H1 (cell line): ENCODE data around the gene ARTN. TPM values are rescaled to one million over a fixed set of nuclear protein-coding genes. Genes with fewer than 3 reads are reported as not detected.
A peak's percentile ranks its signal among the peaks of the same experiment; 100 is the strongest.

Experiments used
- CTCF ChIA-PET: fragments of 300-600 bp; sonication (Branson Sonifier 250); formaldehyde crosslinking; loops from one replicate; lab custom pipeline; 2021; ENCODE audit not compliant: partially characterized antibody; lab: Charles Lee
- POLR2A ChIA-PET: fragments of 300-600 bp; sonication (Branson Sonifier 250); formaldehyde crosslinking; loops from one replicate; lab custom pipeline; 2021; ENCODE audit warnings: inconsistent platforms; ENCODE audit not compliant: partially characterized antibody; lab: Charles Lee
- DNase-seq, 2 experiments: peaks; one replicate each; pipeline versions ENCODE4 v3.0.0 to v3.0.0-alpha.2; 2010 to 2022; ENCODE audit warnings: low spot score in 2 of 2, low read depth in 1 of 2, mixed read lengths in 1 of 2
- FAIRE-seq: peaks from 2 replicates; lab custom pipeline; 2011; peaks lifted over from hg19 to GRCh38; lab: Jason Lieb, UNC
- H2AFZ ChIP-seq: 2 replicates; pipeline ENCODE4 v1.8.1; 2012; ENCODE audit warnings: low read length, inconsistent platforms
- H2AK5ac ChIP-seq: 2 replicates; pipeline ENCODE4 v1.6.1; 2013; ENCODE audit warnings: low read depth, low read length
- H2BK120ac ChIP-seq: replicated peaks from 2 replicates; pipeline ENCODE3; 2013; ENCODE audit warnings: low read depth, low read length, inconsistent platforms
- H2BK12ac ChIP-seq: 2 replicates; pipeline ENCODE4 v1.6.1; 2013; ENCODE audit warnings: low read depth, low read length
- H2BK15ac ChIP-seq: 2 replicates; pipeline ENCODE4 v1.6.1; 2013; ENCODE audit warnings: low read length
- H2BK20ac ChIP-seq: 2 replicates; pipeline ENCODE4 v1.6.1; 2013; ENCODE audit warnings: low read length
- H2BK5ac ChIP-seq: 2 replicates; pipeline ENCODE4 v1.6.1; 2013; ENCODE audit warnings: low read depth, low read length
- H3K14ac ChIP-seq: 2 replicates; pipeline ENCODE4 v1.6.1; 2013; ENCODE audit warnings: inconsistent platforms; ENCODE audit not compliant: insufficient read length
- H3K18ac ChIP-seq: 2 replicates; pipeline ENCODE4 v1.6.1; 2013; ENCODE audit warnings: low read length; ENCODE audit errors: extremely low read depth
- H3K23ac ChIP-seq: 2 replicates; pipeline ENCODE4 v1.6.1; 2013; ENCODE audit warnings: inconsistent platforms; ENCODE audit not compliant: insufficient read length
- H3K23me2 ChIP-seq: 2 replicates; pipeline ENCODE4 v1.6.1; 2013; ENCODE audit warnings: low read depth, low read length
- H3K27ac ChIP-seq: 2 replicates; pipeline ENCODE4 v1.6.1; 2011; ENCODE audit warnings: low read depth, low read length, inconsistent platforms
- H3K27me3 ChIP-seq, 4 experiments: replicated peaks in 1 of 4; 1 replicate in 1 of 4; 2 replicates in 3 of 4; pipeline versions ENCODE4 v1.6.1 to v1.8.1; 2011 to 2013; ENCODE audit warnings: low read length in 3 of 4, mild to moderate bottlenecking in 3 of 4, inconsistent platforms in 2 of 4, mixed read lengths in 2 of 4, moderate library complexity in 1 of 4; ENCODE audit not compliant: control insufficient read depth in 3 of 4, insufficient read depth in 3 of 4; ENCODE audit errors: extremely low read depth in 1 of 4
- H3K36me3 ChIP-seq, 4 experiments: 2 replicates each; pipeline versions ENCODE4 v1.6.1 to v1.8.1; 2011 to 2013; ENCODE audit warnings: mild to moderate bottlenecking in 4 of 4, low read length in 3 of 4, moderate library complexity in 2 of 4, control low read depth in 1 of 4, inconsistent platforms in 1 of 4; ENCODE audit not compliant: insufficient read depth in 4 of 4, control insufficient read depth in 2 of 4
- H3K4ac ChIP-seq: replicated peaks from 2 replicates; pipeline ENCODE3; 2013; ENCODE audit warnings: low read length, low read depth, mixed read lengths, inconsistent platforms; ENCODE audit not compliant: insufficient read length
- H3K4me1 ChIP-seq, 4 experiments: replicated peaks in 1 of 4; 1 replicate in 1 of 4; 2 replicates in 3 of 4; pipeline versions ENCODE4 v1.6.1 to v1.8.1; 2011 to 2013; ENCODE audit warnings: low read length in 3 of 4, inconsistent platforms in 2 of 4, mixed read lengths in 1 of 4; ENCODE audit not compliant: insufficient read depth in 4 of 4, control insufficient read depth in 3 of 4
- H3K4me2 ChIP-seq, 2 experiments: 2 replicates each; pipeline versions ENCODE4 v1.6.1 to v1.8.1; 2011 to 2013; ENCODE audit warnings: low read depth in 2 of 2, low read length in 2 of 2, control low read depth in 1 of 2, inconsistent platforms in 1 of 2, mild to moderate bottlenecking in 1 of 2; ENCODE audit not compliant: insufficient read depth in 1 of 2
- H3K4me3 ChIP-seq, 4 experiments: fragments of 200-600, 300-600 bp in 1 of 4; sonication (generic), shearing (Covaris generic), sonication (Bioruptor Twin) in 1 of 4; 2 replicates each; pipeline versions ENCODE4 v1.5.1 to v1.8.1; 2011 to 2016; ENCODE audit warnings: low read length in 4 of 4, low read depth in 3 of 4, control low read depth in 2 of 4, inconsistent platforms in 2 of 4, mild to moderate bottlenecking in 2 of 4, mixed read lengths in 1 of 4, moderate library complexity in 1 of 4; ENCODE audit not compliant: insufficient read depth in 2 of 4; ENCODE audit errors: extremely low read depth in 1 of 4
- H3K56ac ChIP-seq: replicated peaks from 2 replicates; pipeline ENCODE3; 2013; ENCODE audit warnings: low read depth, mild to moderate bottlenecking, mixed read lengths, low read length, inconsistent platforms; ENCODE audit not compliant: insufficient read length
- H3K79me1 ChIP-seq: 2 replicates; pipeline ENCODE4 v1.6.1; 2013; ENCODE audit warnings: low read depth, low read length, control low read depth
- H3K79me2 ChIP-seq, 2 experiments: 2 replicates each; pipeline versions ENCODE4 v1.6.1 to v1.8.1; 2012 to 2013; ENCODE audit warnings: low read length in 2 of 2, mild to moderate bottlenecking in 2 of 2, inconsistent platforms in 1 of 2; ENCODE audit not compliant: insufficient read depth in 2 of 2, control insufficient read depth in 1 of 2
- H3K9ac ChIP-seq, 4 experiments: replicated peaks in 1 of 4; 1 replicate in 1 of 4; 2 replicates in 3 of 4; pipeline versions ENCODE4 v1.6.1 to v1.8.1; 2011 to 2013; ENCODE audit warnings: low read depth in 3 of 4, low read length in 3 of 4, control low read depth in 2 of 4, mild to moderate bottlenecking in 2 of 4, moderate library complexity in 2 of 4, inconsistent platforms in 1 of 4; ENCODE audit errors: extremely low read depth in 1 of 4
- H3K9me3 ChIP-seq, 2 experiments: 2 replicates each; pipeline versions ENCODE4 v1.6.1 to v1.8.1; 2012 to 2013; ENCODE audit warnings: mild to moderate bottlenecking in 2 of 2, moderate library complexity in 2 of 2, control low read depth in 1 of 2, inconsistent platforms in 1 of 2, low read depth in 1 of 2, low read length in 1 of 2, mixed read lengths in 1 of 2; ENCODE audit not compliant: insufficient read depth in 2 of 2
- H4K20me1 ChIP-seq, 2 experiments: replicated peaks in 1 of 2; 2 replicates each; pipeline versions ENCODE3 to v1.8.1; 2011 to 2013; ENCODE audit warnings: inconsistent platforms in 2 of 2, low read length in 2 of 2, mild to moderate bottlenecking in 1 of 2; ENCODE audit not compliant: insufficient read depth in 2 of 2, control insufficient read depth in 1 of 2
- H4K5ac ChIP-seq: 2 replicates; pipeline ENCODE4 v1.6.1; 2013; ENCODE audit warnings: low read length, low read depth, mixed read lengths, inconsistent platforms; ENCODE audit not compliant: insufficient read length
- H4K8ac ChIP-seq: 2 replicates; pipeline ENCODE4 v1.8.0; 2013; ENCODE audit warnings: mild to moderate bottlenecking, moderate library complexity, low read length, inconsistent platforms; ENCODE audit not compliant: insufficient read depth; ENCODE audit errors: extremely low read depth
- H4K91ac ChIP-seq: replicated peaks from 2 replicates; pipeline ENCODE3; 2013; ENCODE audit warnings: low read length, mixed read lengths, inconsistent platforms; ENCODE audit not compliant: insufficient read length
- CEBPB ChIP-seq: IDR thresholded peaks from 2 replicates; pipeline ENCODE4 v1.6.1; 2012; ENCODE audit warnings: low read depth, low read length
- CHD1 ChIP-seq: IDR thresholded peaks from 2 replicates; pipeline ENCODE4 v1.6.1; 2012; ENCODE audit warnings: low read depth, low read length, improper control_type of control experiment
- CHD2 ChIP-seq: IDR thresholded peaks from 2 replicates; pipeline ENCODE4 v1.6.1; 2012; ENCODE audit warnings: low read length, improper control_type of control experiment
- GABPA ChIP-seq: IDR thresholded peaks from 2 replicates; pipeline ENCODE4 v1.6.1; 2011; ENCODE audit warnings: mild to moderate bottlenecking, low read length, moderate library complexity, borderline replicate concordance; ENCODE audit not compliant: insufficient read depth
- JUN ChIP-seq: IDR thresholded peaks from 2 replicates; pipeline ENCODE4 v1.6.1; 2011; ENCODE audit warnings: low read depth, mild to moderate bottlenecking, improper control_type of control experiment, low read length
- MAX ChIP-seq: IDR thresholded peaks from 2 replicates; pipeline ENCODE4 v1.6.1; 2012; ENCODE audit warnings: inconsistent platforms
- NANOG ChIP-seq: IDR thresholded peaks from 2 replicates; pipeline ENCODE4 v1.6.1; 2011; ENCODE audit warnings: low read length, low read depth, mild to moderate bottlenecking, inconsistent platforms; ENCODE audit not compliant: insufficient read depth, poor library complexity, severe bottlenecking
- PHF8 ChIP-seq: fragments of 200-600 bp; sonication (generic); conservative IDR thresholded peaks from 2 replicates; pipeline ENCODE4 v1.7.1; 2012; ENCODE audit warnings: low read depth, mild to moderate bottlenecking, inconsistent platforms, low read length, moderate library complexity
- SIX5 ChIP-seq: IDR thresholded peaks from 2 replicates; pipeline ENCODE4 v1.6.1; 2011; ENCODE audit warnings: mild to moderate bottlenecking, low read depth, low read length
- USF2 ChIP-seq: IDR thresholded peaks from 2 replicates; pipeline ENCODE4 v1.6.1; 2011; ENCODE audit warnings: low read length, improper control_type of control experiment
- WGBS, 2 experiments: shearing (Covaris generic) in 1 of 2; methylation state at CpG; one replicate each; pipeline versions ENCODE4 v1.1.6 to v1.1.7; 2013 to 2015; ENCODE audit warnings: low lambda C conversion rate in 2 of 2, mixed read lengths in 2 of 2, inconsistent platforms in 1 of 2, low coverage in 1 of 2, missing lambda C conversion rate in 1 of 2; ENCODE audit not compliant: insufficient replicate concordance in 2 of 2, insufficient coverage in 1 of 2, insufficient read length in 1 of 2; ENCODE audit errors: extremely low coverage in 1 of 2, missing lambda C conversion rate in 1 of 2; 5-methylcytosine and 5-hydroxymethylcytosine counted together
- polyA plus RNA-seq, 7 experiments: library from polyadenylated mRNA; depleted of rRNA in 3 of 7; stranded (reverse) in 5 of 7; unstranded in 2 of 7; fragments of >200 nt in 5 of 7; fragments of 200-250 nt in 2 of 7; gene quantifications; 1 replicate in 5 of 7; 2 replicates in 1 of 7; 4 replicates in 1 of 7; pipeline versions ENCODE4 v1.2.1 to v1.2.3, GENCODE V29; 2011 to 2013; ENCODE audit warnings: missing spikeins in 2 of 7, mixed read lengths in 2 of 7
- total RNA-seq: library from RNA; stranded (reverse); fragmentation: NEBNext Ultra II Directional; extraction: Animal tissue kit (Norgen Biotek cat#: 25700); gene quantifications from 2 replicates; pipeline ENCODE4 v1.2.1, GENCODE V29; 2021

ARTN gene
- total and polyA plus RNA-seq, 2 of the 8 experiments (the other 6 are each of a cell fraction or from before 2014, with no cell fraction given), result 13.5 to 22.7 TPM

- Histone ChIP-seq H3K18ac (no peak overlapping the region), H3K9ac (no peak overlapping the region), H3K4me1 (peaks cover 4 to 22% (median 16%) of the 10 kb centered on the region in 4 experiments), H3K4me2 (peak overlapping the region in 1 of 2 experiments; percentile 61; a peak in 2 of 4 replicates), H4K91ac (no peak overlapping the region), H2BK120ac (no peak overlapping the region), H2BK5ac (no peak overlapping the region), H3K27me3 (no peaks in the 10 kb centered on the region), H3K4me3 (no peak overlapping the region; a peak in 1 of 8 replicates), H2BK12ac (no peak overlapping the region), H3K27ac (no peak overlapping the region), H3K36me3 (peaks cover 2 to 31% (median 15%) of the 10 kb centered on the region in 4 experiments; a peak in 6 of 8 replicates), H3K14ac (no peak overlapping the region), H2BK15ac (no peak overlapping the region), H2BK20ac (no peak overlapping the region), H3K23me2 (peaks cover 27% of the 10 kb centered on the region), H2AK5ac (no peak overlapping the region), H3K56ac (no peak overlapping the region), H3K79me1 (peaks cover 27% of the 10 kb centered on the region), H3K4ac (no peak overlapping the region), H4K20me1 (peaks cover 2 to 28% of the 10 kb centered on the region in 2 experiments), H4K5ac (no peak overlapping the region), H3K23ac (no peak overlapping the region), H2AFZ (no peak overlapping the region), H4K8ac (no peak overlapping the region), H3K79me2 (peaks cover 0 to 24% of the 10 kb centered on the region in 2 experiments; a peak in 2 of 4 replicates), H3K9me3 (no peaks in the 10 kb centered on the region)
- FAIRE-seq (no peak), DNase-seq (no peak)
- ChIA-PET POLR2A (interaction anchor here (0.7 to 12.9 kb wide), 9 partner anchors 7 to 72 kb away, joined by 3 to 189 read pairs (median 5); partner anchors contain the start of genes CCDC24 and SLC6A9), CTCF (interaction anchor here (0.8 to 5.0 kb wide), 8 partner anchors 11 to 213 kb away, joined by 3 to 34 read pairs (median 4); partner anchors contain the start of genes CCDC24 and IPO13)
- WGBS, 2 experiments, result 90% methylated on average over 9 of the region's 9 CpGs; no CpG with 5 or more reads in 1 of the 2 experiments
- TF ChIP-seq MAX, result no peak
- TF ChIP-seq CEBPB, result no peak
- no peak for TF ChIP-seq SIX5
- no peak for TF ChIP-seq GABPA
- no peak for TF ChIP-seq NANOG
- TF ChIP-seq JUN, result no peak
- no peak for TF ChIP-seq USF2
- TF ChIP-seq CHD2, result no peak
- TF ChIP-seq CHD1, result no peak
- no peak for TF ChIP-seq PHF8
These were observed 44.0 kb downstream of the ARTN start for GRCh38 chr1:43977376-43978263.
